GM18508 (cell line): ENCODE measurements around the gene EXD3.

Experiments used
- ATAC-seq: cut with Tn5 transposase; IDR thresholded peaks from one replicate; pipeline ENCODE4 v1.9.1; 2021; ENCODE audit warnings: moderate number of reproducible peaks; ENCODE audit not compliant: insufficient read depth, unreplicated experiment

EXD3 gene

GRCh38 chr9:137434498-137435380, 11.8 kb upstream of the EXD3 start:
- no peak for ATAC-seq

GRCh38 chr9:137433916-137434431, 11.0 kb upstream of the EXD3 start:
- no peak for ATAC-seq

- no peak for ATAC-seq
Observed at GRCh38 chr9:137433349-137433915, 10.5 kb upstream of the EXD3 start.

- ATAC-seq, result no peak
Observed at GRCh38 chr9:137432687-137433348, 9.9 kb upstream of the EXD3 start.

GRCh38 chr9:137431416-137431931, 8.5 kb upstream of the EXD3 start:
- no peak for ATAC-seq

GRCh38 chr9:137430723-137431415, 7.9 kb upstream of the EXD3 start:
- ATAC-seq, result no peak

GRCh38 chr9:137429974-137430722, 7.2 kb upstream of the EXD3 start:
- ATAC-seq, result no peak

GRCh38 chr9:137429546-137429890, 6.6 kb upstream of the EXD3 start:
- ATAC-seq, result no peak

- ATAC-seq, result no peak
Observed at GRCh38 chr9:137428841-137429545, 6.0 kb upstream of the EXD3 start.

GRCh38 chr9:137428311-137428630, 5.3 kb upstream of the EXD3 start:
- ATAC-seq, result no peak

GRCh38 chr9:137427454-137428310, 4.7 kb upstream of the EXD3 start:
- no peak for ATAC-seq

GRCh38 chr9:137426018-137426681, 3.2 kb upstream of the EXD3 start:
- ATAC-seq, result no peak

GRCh38 chr9:137423514-137424291, 741 bp upstream of the EXD3 start:
- ATAC-seq, result no peak

GRCh38 chr9:137421838-137422603, 941 bp downstream of the EXD3 start:
- no peak for ATAC-seq

GRCh38 chr9:137417161-137418021, 5.6 kb downstream of the EXD3 start:
- ATAC-seq, result no peak
